MM.1S (cell line): ENCODE results near the gene TYRO3.
"Not testable (repeated sequence)": the region's sequence is repeated elsewhere in the genome, so short reads cannot be mapped to it uniquely, and the experiment has no call there.

Experiments used
- DNase-seq: peaks from one replicate; pipeline ENCODE4 v3.0.0-alpha.2; 2015
- H2AFZ ChIP-seq: fragments of 300-600 bp; sonication (generic); 2 replicates; pipeline ENCODE4 v1.6.0; 2016; ENCODE audit warnings: antibody characterized with exemption, low read length
- H3F3A ChIP-seq: fragments of 300-600 bp; sonication (generic); 2 replicates; pipeline ENCODE4 v1.6.1; 2016; ENCODE audit warnings: mild to moderate bottlenecking, antibody characterized with exemption, low read length, moderate library complexity, mixed read lengths; ENCODE audit not compliant: insufficient read depth
- H3K27ac ChIP-seq: fragments of 300-600 bp; sonication (generic); 2 replicates; pipeline ENCODE4 v1.5.1; 2016; ENCODE audit warnings: mild to moderate bottlenecking, low read length
- H3K27me3 ChIP-seq: fragments of 300-600 bp; sonication (generic); replicated peaks from 2 replicates; pipeline ENCODE4 v1.6.0; 2016; ENCODE audit warnings: low read length; ENCODE audit not compliant: insufficient read depth
- H3K36me3 ChIP-seq: fragments of 300-600 bp; sonication (generic); replicated peaks from 2 replicates; pipeline ENCODE4 v1.6.1; 2016; ENCODE audit warnings: mild to moderate bottlenecking, low read length, mixed read lengths; ENCODE audit not compliant: insufficient read depth
- H3K4me1 ChIP-seq: fragments of 300-600 bp; sonication (generic); 2 replicates; pipeline ENCODE4 v1.6.1; 2016; ENCODE audit warnings: low read length, mixed read lengths
- H3K4me2 ChIP-seq: fragments of 300-600 bp; sonication (generic); 2 replicates; pipeline ENCODE4 v1.6.0; 2016; ENCODE audit warnings: low read depth, low read length
- H3K4me3 ChIP-seq: fragments of 300-600 bp; sonication (generic); 2 replicates; pipeline ENCODE4 v1.5.1; 2016; ENCODE audit warnings: low read length, mixed read lengths
- H3K79me2 ChIP-seq: fragments of 300-600 bp; sonication (generic); 2 replicates; pipeline ENCODE4 v1.6.1; 2016; ENCODE audit warnings: mixed run types, low read length, mixed read lengths
- H3K9ac ChIP-seq: fragments of 300-600 bp; sonication (generic); 2 replicates; pipeline ENCODE4 v1.6.1; 2016; ENCODE audit warnings: low read length, mixed read lengths
- H3K9me2 ChIP-seq: fragments of 300-600 bp; sonication (generic); replicated peaks from 2 replicates; pipeline ENCODE4 v1.6.1; 2016; ENCODE audit warnings: mild to moderate bottlenecking, low read length, mixed read lengths; ENCODE audit not compliant: insufficient read depth
- H3K9me3 ChIP-seq: fragments of 300-600 bp; sonication (generic); replicated peaks from 2 replicates; pipeline ENCODE4 v1.6.1; 2016; ENCODE audit warnings: mild to moderate bottlenecking, low read length, mixed read lengths; ENCODE audit not compliant: insufficient read depth
- H4K20me1 ChIP-seq: fragments of 300-600 bp; sonication (generic); 2 replicates; pipeline ENCODE4 v1.6.1; 2016; ENCODE audit warnings: mild to moderate bottlenecking, low read length, moderate library complexity, mixed read lengths; ENCODE audit not compliant: insufficient read depth
- CTCF ChIP-seq: fragments of 300-600 bp; sonication (generic); IDR thresholded peaks from 2 replicates; pipeline ENCODE4 v1.5.1; 2016; ENCODE audit warnings: antibody characterized with exemption, low read length, mixed read lengths
- EZH2 ChIP-seq: fragments of 300-600 bp; sonication (generic); optimal IDR thresholded peaks from 2 replicates; pipeline ENCODE3; 2017; ENCODE audit warnings: low read depth, mild to moderate bottlenecking, antibody characterized with exemption, low read length, mixed read lengths
- EZH2phosphoT487 ChIP-seq: fragments of 300-600 bp; sonication (generic); IDR thresholded peaks from 2 replicates; pipeline ENCODE4 v1.6.1; 2018; ENCODE audit warnings: antibody characterized with exemption, low read length

Gene TYRO3

GRCh38 chr15:41592718-41593117 is 33.7 kb downstream of the TYRO3 start:
- not testable (repeated sequence) for H3K27ac ChIP-seq, H4K20me1 ChIP-seq, H3K27me3 ChIP-seq, H3K36me3 ChIP-seq, H3F3A ChIP-seq, DNase-seq, H3K4me1 ChIP-seq, H3K9me3 ChIP-seq, H3K4me2 ChIP-seq, H3K9ac ChIP-seq, H3K79me2 ChIP-seq, H3K4me3 ChIP-seq, H2AFZ ChIP-seq, H3K9me2 ChIP-seq

DNA sequence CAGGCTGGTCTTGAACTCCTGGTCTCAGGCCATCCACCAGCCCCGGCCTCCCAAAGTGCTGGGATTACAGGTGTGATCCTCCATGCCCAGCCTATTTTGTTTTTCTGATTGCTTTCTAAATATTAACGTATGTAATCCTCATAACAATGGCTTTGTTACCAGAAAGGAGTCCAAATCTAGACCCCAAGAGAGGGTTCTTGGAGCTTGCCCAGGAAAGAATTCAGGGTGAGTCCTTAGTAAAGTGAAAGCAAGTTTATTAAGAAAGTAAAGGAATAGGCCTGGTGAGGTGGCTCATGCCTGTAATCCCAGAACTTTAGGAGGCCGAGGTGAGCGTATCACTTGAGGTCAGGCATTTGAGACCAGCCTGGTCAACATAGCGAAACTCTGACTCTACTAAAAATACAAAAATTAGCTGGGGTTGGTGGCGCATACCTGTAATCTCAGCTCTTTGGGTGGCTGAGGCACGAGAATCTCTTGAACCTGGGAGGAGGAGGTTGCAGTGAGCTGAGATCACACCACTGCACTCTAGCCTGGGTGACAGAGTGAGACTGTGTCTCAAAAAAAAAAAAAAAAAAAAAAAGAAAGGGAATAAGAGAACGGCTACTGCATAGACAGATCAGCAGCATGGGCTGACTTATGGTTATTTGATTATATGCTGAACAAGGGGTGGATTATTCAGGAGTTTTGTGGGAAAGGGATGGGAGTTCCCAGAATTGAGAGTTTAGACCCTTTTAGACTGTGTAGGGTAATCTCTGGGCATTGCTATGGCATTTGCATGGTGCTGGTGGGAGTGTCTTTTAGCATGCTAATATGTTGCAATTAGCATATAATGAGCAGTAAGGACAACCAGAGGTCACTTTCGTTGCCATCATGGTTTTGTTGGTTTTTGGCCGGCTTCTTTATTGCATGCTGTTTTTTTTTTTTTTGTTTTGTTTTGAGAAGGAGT is 36.1 kb downstream of the TYRO3 start:
- Histone ChIP-seq H3K4me3 (no peak overlapping the region), H3F3A (no peaks in the 10 kb centered on the region), H3K27ac (no peak overlapping the region), H3K9ac (no peak overlapping the region), H3K9me3 (no peaks in the 10 kb centered on the region), H3K4me2 (no peak overlapping the region), H3K4me1 (no peaks in the 10 kb centered on the region), H2AFZ (no peak overlapping the region), H4K20me1 (no peaks in the 10 kb centered on the region), H3K36me3 (no peaks in the 10 kb centered on the region), H3K79me2 (no peaks in the 10 kb centered on the region), H3K9me2 (no peaks in the 10 kb centered on the region), H3K27me3 (no peaks in the 10 kb centered on the region)
- no peak for TF ChIP-seq CTCF
- TF ChIP-seq EZH2phosphoT487 = no peak
- no peak for TF ChIP-seq EZH2
- no peak for DNase-seq

DNA sequence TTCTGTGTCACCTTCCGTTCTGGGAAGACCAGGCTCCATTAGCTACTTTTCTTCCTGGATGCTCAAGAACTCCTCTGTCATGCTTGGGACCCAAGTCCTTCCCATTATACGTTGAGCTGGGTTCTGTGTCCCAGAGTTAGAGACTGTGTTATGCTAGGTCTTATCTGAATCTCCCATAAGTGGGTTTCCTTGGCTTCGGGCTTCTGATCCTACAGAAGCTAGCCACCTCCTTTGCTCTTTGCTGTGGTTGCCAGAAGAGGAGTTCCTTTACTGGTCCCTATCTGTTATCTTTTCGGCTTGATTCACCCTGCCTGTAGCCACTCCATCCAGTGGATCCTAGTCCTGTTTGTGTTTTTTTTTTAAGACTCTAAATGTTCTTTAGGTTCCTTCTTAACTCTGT is 38.0 kb downstream of the TYRO3 start:
- Histone ChIP-seq H3F3A (no peaks in the 10 kb centered on the region), H3K36me3 (no peaks in the 10 kb centered on the region), H3K4me3 (no peak overlapping the region), H3K9me2 (no peaks in the 10 kb centered on the region), H3K27me3 (no peaks in the 10 kb centered on the region), H2AFZ (no peak overlapping the region), H3K79me2 (no peaks in the 10 kb centered on the region), H3K27ac (no peak overlapping the region), H3K9ac (no peak overlapping the region), H4K20me1 (no peaks in the 10 kb centered on the region), H3K9me3 (no peaks in the 10 kb centered on the region), H3K4me1 (no peaks in the 10 kb centered on the region), H3K4me2 (no peak overlapping the region)
- TF ChIP-seq EZH2 (no peak), CTCF (no peak), EZH2phosphoT487 (no peak)
- DNase-seq = no peak

DNA sequence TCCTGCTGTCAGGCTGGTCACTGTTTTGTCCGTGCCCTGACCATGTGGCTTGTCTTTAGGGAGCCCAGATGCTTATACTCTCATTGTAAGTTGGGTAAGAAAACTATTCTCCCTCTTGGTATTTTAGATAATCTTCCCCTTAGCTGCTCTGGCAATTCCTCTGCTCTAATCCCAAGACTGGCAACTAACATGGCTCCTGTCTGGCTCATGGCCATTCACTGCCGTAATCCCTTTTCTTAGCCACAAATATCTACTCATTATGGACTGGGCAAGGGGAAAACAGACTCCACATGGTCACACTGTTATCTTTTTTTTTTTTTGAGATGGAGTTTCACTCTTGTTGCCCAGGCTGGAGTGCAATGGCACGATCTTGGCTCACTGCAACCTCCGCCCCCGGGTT is 38.8 kb downstream of the TYRO3 start:
- Histone ChIP-seq H3K4me3 (no peak overlapping the region), H3K4me2 (no peak overlapping the region), H3K9me2 (no peaks in the 10 kb centered on the region), H3F3A (no peaks in the 10 kb centered on the region), H3K4me1 (no peaks in the 10 kb centered on the region), H3K27me3 (no peaks in the 10 kb centered on the region), H3K9ac (no peak overlapping the region), H3K79me2 (no peaks in the 10 kb centered on the region), H3K36me3 (no peaks in the 10 kb centered on the region), H2AFZ (no peak overlapping the region), H4K20me1 (no peaks in the 10 kb centered on the region), H3K27ac (no peak overlapping the region), H3K9me3 (no peaks in the 10 kb centered on the region)
- DNase-seq = no peak
- TF ChIP-seq EZH2phosphoT487 = no peak
- no peak for TF ChIP-seq EZH2
- no peak for TF ChIP-seq CTCF
